CD4-positive, alpha-beta T cell treated with Interleukin-2 at 100 ng/mL for 4 hours (primary cell): ENCODE results near the gene KLB.
A peak's percentile ranks its signal among the peaks of the same experiment; 100 is the strongest.

Source experiments
- DNase-seq: peaks from one replicate; pipeline ENCODE4 v3.0.0-alpha.2; 2020; ENCODE audit warnings: low spot score

The KLB gene

DNA sequence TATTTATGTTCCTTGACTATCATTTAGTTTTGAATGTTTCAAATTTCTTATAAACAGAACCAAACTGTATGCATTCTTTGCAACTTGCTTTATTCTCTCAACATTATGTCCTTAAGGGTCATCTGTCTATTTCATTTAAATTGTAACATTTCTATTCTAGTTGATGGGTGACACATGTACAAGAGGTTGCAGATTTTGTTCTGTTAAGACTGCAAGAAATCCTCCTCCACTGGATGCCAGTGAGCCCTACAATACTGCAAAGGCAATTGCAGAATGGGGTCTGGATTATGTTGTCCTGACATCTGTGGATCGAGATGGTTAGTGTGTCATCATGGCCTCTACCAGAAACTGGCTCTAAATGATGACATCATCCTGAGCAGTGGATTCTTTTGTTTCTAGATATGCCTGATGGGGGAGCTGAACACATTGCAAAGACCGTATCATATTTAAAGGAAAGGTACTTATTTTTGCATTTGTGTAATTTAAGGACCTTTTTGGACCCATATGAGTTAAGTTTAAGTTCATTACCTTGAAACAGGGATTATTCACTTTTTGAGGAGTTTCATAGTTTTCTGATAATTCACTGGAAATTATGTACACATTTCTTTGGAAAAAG lies 58.3 kb downstream of the KLB start:
- DNase-seq = no peak

DNA sequence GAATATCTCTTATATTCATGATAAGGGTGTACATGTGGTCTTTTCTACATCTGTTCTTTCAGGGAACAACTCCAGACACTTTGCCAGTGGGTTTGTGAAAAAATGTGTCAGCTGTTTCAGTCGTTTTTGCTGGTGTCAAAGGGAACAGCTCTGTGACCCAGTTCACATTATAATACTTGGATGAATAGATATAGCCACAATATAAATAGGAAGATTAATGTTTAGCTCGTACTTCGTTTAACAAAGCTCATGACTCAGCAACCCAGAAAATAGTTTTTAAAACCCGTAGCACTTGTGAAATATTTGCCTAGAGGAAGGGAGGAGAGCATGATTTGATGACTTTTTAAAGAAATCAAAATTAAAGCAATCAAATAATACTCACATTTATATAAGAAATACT lies 60.0 kb downstream of the KLB start:
- DNase-seq = no peak

DNA sequence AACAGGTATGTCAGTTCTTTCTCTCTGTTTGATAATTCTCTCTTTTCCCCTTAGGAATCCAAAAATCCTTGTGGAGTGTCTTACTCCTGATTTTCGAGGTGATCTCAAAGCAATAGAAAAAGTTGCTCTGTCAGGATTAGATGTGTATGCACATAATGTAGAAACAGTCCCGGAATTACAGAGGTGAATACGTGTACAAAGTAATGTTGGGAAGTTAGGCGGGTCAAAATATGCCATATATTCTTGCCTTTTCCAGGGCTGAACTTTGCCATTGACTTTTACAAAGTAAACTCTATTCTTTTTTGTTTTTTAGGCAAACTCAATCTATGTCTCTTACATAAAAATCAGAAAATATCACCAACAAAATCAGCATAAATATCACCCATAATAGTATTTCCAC lies 60.7 kb downstream of the KLB start:
- DNase-seq = no peak

DNA sequence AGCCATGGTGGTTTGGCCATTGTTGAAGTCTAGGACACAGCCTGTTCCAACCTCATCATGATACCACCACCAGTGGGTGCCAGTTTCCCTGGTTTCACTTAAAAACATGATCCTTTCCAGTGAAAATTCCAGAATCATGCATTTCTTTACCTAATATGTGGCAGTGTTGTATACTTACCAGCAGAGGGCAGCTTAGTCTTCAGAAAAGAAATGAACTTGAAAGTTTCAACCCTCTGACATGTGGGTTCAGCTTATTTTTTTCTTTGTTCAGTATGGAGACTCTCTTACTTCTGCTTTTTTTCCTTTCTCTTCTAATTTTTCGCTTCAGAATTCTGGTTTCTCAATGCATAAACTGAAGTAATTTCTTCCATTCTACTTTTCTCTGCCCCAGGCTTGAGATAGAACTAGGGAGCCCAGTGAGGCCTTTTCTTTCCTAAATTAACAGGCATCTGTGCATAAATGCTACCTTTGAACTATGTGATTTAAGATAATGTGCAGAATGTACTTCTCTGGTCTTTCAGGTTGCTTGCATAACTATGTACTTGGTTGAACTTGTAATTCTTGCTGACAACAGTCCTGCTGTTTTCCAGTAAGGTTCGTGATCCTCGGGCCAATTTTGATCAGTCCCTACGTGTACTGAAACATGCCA lies 62.8 kb downstream of the KLB start:
- DNase-seq = peak; percentile 51

DNA sequence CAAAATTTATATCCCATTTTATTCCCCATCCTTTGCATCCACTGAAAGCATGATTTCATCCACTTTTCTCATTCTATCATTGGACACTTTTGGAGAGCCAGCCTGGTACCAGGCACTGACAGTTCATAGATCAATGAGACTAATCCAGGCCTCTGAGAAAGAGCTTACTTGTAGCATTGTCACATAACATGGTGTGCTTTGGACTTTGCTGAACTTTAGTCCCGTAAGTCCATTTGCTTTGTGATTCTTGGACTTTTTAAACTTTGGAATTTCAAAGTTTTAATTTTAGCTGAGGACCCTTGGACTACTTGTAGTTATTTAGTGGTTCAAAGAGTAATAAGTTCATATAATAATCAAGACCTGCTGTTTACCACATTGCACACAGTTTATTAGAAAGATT lies 63.7 kb downstream of the KLB start:
- no peak for DNase-seq

DNA sequence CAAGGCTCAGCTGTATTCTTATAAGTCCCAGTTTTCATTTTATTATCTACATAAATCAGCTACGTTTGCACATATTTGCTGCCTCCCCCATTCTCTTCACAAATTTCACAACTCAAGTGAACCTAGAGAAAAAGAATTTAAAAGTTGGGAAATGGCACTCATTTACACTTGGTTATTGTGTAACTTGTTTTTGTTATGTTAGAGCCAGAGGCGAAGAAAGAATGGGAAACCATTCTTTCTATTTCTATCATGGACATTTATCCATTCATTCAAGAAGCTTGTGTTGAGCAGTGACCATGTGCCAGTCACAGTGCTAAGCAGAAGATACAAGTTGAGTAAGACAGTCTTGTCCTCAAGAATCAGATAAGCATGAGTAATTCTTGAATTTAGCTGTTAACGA lies 65.7 kb downstream of the KLB start:
- DNase-seq = no peak

DNA sequence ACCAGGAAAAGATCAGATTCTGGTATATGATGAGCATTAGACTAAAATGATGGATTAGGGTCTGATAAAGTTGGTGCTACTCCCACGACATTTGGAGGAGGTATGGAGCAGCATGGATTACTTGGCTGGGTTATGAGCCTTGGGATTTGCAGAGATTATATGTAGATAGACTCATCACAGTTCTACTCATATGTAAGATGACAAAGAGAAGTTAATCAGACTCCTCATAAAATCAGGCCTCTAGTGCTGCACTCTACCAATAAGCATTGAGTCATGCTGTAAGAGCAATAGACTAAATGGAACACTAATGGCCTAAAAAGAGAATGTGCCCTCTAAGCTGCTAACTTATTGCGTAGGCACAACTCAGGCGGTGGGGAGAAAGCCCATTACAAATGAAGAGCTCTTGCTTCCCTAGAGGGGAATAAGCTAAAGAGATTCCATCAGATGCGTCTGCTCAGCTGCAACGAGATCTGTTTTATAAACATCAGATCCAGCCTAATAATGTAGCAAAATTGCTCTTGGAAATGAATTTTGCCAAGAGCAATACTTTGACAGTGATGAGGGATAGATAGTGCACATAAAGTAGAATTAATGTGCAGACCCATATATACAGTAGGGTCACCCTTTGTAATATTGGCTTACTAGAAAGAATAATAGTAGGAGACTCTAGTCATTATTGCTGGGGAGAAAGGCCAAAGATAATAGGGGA lies 69.6 kb downstream of the KLB start:
- no peak for DNase-seq

DNA sequence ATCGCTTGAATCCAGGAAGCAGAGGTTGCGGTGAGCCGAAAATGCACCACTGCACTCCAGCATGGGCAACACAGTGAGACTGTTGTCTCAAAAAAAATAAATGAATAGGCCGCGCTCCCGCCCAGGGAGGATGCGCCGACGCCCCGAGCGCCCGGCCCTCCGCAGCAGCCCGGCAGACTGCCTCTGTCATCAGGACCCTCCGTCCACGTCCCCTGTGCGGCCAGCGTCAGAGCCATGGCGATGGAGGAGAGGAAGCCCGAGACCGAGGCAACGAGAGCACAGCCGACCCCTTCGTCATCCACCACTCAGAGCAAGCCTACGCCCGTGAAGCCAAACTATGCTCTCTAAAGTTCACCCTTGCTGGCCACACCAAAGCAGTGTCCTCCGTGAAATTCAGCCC lies 73.5 kb downstream of the KLB start:
- no peak for DNase-seq

DNA sequence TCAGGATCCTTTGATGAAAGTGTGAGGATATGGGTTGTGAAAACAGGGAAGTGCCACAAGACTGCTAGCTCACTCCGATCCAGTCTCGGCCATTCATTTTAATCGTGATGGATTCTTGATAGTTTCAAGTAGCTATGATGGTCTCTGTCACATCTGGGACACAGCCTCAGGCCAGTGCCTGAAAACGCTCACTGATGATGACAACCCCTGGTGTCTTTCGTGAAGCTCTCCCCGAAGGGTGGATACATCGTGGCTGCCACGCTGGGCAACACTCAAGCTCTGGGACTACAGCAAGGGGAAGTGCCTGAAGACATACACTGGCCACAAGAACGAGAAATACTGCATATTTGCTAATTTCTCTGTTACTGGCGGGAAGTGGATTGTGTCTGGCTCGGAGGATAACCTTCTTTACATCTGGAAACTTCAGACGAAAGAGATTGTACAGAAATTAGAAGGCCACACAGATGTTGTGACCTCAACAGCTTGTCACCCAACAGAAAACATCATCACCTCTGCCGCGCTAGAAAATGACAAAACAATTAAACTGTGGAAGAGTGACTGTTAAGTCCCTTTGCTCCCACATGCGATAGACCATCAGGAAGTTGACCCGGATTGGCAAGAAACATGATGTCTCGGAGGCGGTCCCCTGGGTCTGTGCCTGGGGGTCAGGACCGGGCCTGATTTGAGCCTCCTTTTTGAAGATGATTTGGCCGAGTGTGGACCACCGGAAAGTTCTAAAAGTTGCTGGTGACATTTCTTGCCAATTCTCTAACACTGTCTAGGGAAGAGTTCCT lies 74.4 kb downstream of the KLB start:
- no peak for DNase-seq

DNA sequence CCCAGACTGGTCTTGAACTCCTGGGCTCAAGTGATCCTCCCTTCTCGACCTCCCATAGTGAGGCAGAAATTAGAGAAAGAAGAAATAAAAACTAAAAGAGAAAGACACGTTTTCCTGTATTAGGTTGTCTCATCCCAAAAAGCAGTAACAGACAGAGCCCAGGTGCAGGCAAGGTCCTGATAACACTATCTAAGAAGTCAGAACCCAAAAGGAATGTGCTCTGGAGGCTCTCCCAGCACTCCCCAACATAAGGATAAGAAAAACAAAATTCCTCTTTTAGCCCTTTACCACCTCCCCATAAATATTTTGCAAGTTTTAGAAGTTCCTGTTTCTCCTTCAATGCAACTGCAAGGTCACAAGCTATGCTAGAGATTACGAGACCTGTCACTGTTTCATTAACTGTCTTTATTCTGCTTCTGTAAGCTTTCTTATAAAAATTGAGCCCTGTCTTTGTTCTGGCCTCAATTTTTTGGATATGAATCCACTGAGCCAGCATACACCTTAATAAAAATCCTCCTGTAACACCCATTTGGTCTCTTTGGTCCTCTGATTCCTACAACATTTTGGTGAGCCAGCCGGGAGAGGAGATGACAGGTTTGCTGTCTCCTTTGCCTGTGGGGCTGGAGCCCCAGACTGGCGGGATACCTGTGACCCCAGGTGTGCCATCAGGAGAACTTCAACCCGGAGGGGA lies 78.0 kb downstream of the KLB start:
- DNase-seq = no peak

DNA sequence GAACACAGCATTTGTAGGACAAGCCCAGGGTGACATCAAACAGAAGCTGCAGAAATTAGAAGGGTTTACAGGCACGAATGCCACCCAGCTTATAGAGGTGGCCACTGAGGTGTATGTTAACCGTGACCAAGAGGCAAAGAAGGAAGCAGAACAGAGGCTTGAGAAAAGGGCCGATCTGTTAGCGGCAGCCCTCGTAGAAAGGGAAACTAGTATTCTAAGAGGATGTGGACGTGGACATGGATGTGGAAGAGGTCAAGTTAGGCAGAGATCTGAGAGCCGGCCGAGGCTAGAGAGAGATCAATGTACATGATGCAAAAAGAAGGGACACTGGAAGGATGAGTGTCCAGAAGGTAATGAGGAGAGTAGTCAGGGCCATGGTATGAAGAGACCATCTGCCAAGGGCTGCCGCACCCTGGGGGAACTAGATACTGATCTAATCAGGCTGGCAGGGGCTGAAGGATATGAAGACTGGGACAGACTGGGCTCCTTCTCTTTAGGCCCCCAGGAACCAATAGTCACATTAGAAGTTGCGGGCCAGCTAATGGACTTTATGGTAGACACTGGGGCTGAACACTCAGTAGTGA lies 79.6 kb downstream of the KLB start:
- DNase-seq = no peak

DNA sequence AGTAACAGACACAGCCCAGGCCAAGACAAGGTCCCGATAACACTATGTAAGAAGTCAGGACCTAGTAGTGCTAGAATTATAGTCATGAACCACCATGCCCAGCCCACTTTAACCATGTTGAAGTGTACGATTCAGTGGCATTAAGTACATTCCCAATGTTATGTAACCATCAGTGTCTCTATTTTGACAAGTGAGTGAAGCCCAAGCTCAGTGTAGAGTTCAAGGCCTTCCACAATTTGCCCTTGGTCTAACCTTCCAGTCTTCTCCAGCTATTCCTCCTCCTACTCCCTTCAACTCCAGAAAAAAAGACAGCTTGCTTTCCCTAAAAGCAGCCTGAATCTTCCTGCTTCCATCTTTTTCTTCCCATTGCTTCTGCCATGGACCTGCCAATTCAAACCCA lies 83.6 kb downstream of the KLB start:
- no peak for DNase-seq

DNA sequence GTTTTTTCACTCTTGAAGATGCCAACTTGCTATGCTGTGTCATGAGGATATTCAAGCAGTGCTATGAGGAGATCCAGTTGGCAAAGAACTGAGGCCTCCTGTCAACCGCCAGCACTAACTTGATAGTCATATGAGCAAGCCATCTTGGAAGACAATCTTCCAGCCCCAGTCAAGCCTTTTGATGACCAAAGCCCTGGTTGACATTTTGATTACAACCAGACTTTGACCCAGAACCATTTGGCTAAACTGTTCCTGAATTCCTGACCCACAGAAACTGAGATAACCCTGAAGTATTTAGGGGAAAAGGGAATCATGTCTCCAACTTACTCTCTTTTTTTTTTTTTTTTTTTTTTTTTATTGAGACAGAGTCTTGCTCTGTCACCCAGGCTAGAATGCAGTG lies 87.6 kb downstream of the KLB start:
- no peak for DNase-seq

DNA sequence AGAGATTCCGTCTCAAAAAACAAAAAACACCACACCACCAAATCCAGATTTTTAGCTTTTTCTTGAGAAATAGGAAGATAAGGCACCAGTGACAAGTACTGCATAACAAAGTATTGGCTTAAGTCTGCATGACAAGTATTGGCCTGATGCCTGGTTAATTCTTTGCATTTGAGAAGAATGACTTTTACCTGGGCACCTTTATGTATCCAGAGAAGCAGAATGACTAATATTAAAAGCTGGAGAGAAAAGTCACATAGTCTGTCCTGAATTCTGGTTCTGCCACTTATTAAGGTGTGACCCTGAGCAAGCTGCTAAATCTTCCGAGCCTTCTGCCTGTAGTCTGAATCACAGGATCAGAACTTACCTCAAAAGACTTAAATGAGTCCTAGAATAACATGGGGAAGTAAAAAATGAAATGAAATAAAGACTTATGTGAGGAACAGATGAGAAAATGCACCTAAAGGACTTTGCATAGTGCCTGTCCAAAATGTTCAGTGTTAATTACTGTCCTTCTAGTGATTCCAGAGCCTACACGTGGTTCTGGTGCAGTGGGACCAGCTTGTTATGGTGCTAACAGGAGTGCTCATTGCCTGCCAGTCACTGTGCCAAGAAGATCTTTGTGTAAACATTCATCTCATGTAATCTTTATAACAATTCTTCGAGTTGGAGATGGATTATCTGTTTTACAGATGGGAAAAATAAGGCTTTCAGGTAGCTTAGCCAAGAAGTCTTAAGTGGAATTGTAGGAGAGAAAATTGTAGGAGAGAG lies 88.9 kb downstream of the KLB start:
- no peak for DNase-seq

DNA sequence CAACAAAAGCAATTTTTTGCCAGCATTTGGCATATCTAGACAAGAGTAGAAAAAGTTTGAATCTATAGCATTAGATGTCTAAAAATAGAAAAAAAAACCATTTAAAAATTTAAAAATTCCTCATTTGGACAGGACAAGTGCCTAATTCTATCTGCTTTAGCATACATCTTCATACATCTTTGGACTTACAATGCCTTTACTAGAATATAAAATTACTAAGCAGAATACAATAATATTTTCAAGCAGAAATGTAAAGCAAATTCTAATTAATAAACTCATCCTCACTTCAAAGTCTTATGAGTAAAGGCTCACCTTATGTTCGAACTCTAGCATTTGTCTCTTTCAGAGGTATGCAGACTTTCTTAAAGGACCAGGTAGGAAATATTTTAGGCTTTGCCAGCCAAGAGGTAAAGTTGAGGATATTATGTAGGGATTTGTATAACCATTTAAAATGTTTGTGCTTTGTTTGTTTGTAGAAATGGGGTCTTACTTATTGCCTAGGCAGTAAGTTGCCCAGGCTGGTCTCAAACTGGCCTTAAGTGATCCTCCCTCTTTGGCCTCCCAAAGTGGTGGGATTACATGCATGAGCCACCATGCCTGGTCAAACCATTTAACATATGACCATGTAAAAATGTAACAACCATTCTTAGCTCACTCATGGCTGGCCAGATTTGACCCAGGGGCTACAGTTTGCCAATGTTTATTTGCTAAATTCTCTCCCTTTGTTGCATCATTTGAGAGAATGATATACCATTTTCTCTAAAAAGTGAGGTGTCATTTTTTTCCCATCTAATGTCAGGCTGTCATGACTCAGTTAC lies 91.4 kb downstream of the KLB start:
- no peak for DNase-seq

DNA sequence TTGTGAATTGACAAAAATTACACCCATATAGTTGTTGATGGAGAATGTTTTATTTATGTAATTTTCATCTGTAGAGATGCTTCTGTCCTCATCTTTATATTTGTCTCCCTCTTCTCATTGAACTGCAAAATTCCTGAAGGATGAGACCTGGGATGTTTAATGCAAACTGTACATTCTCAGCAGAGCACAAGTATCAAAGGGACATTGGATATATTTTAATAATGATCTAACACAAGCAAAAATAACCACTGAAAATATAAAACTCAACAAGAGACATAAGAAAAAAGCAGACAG lies 91.9 kb downstream of the KLB start:
- DNase-seq = no peak
